Anterior cingulate cortex (tissue), 58 donors: ENCODE measurements around the gene RNF151.
A peak's percentile ranks its signal among the peaks of the same experiment; 100 is the strongest.
"Not testable (repeated sequence)": the region's sequence is repeated elsewhere in the genome, so short reads cannot be mapped to it uniquely, and the experiment has no call there.

Experiments
- DNase-seq, 58 donors: peaks; one replicate each; lab custom pipeline; 2025; lab: John Stamatoyannopoulos, UW

Gene RNF151

GRCh38 chr16:2003827-2004641 lies 37.4 kb downstream of the RNF151 start:
- peak in 52 of 58 donors; percentile 11 to 83 (median 54) for DNase-seq

- DNase-seq = no peak
Observed at GRCh38 chr16:2004795-2005517, 38.3 kb downstream of the RNF151 start.

DNA sequence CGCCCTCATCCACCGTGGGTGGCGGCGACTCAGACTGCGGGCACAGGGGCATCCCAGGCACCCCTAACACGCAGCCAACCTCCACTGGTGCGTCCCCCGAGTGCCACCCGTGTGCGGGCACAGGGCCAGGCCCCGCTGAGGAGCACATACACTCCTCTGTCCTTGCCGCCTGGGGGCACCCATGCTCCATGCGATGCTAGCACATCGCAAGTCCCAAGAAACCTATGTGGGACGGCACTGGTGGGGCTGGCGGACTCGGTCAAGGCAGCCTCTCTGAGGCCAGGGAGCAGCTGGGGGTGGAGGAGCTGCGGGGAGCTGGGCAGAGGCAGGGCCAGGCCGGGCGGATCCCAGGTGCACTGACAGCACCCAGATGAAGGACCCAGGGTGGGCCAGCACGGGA lies 39.0 kb downstream of the RNF151 start:
- DNase-seq = peak in 6 of 58 donors; percentile 16 to 55 (median 30)

DNA sequence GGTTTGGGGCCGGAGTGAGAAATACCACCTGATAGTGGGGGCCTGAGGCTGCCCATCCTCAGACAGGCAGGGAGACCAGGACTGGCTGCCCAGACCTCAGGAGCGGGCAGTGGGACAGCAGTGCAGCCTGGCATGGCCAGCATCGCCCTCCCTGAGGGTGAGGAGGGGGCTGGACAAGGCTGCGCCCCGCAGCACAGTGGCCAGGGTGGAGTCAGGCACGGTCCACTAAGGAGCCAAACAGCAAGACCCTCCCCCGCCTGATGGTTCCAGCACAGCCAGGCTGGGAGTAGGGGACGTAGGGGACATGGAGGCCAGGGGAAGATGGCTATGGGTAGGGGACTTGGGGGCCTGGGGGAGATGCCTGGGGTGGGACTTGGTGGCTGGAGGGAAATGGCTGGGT lies 39.7 kb downstream of the RNF151 start:
- DNase-seq = no peak

DNA sequence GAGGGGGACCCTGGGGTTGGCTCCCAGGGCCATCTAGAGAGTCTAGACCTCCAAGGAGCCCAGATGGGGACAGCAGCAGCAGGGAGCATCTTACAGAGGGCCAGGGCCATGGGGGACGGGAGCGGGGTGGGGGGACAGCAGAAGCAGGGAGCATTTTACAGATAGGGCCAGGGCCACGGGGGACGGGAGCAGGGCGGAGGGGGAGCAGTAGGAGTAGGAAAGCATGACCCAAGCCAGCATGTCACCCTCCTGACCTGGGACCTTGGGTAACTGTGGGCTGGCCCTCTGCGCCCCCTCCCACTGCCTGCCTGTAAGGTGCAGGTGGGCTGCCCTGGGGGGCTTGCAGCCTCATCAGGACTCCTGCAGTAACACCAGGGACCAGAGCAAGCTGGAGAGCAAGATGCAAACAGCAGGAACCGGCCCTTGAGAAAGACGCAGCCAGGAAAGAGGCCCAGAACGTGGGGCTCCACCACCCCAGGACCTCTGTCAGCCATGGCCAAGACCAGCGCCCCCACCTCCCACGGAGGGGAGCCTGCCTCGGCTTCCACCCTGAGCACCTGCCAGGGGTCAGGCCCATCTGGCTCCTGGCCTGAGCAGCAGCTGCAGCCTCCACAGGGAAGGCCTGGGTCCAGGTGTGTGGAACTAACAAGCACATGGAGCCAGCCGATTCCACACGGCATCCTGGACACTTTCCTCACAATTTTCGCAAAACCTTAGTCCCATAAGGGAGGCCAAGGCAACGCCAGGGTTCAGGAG lies 40.6 kb downstream of the RNF151 start:
- no peak for DNase-seq

DNA sequence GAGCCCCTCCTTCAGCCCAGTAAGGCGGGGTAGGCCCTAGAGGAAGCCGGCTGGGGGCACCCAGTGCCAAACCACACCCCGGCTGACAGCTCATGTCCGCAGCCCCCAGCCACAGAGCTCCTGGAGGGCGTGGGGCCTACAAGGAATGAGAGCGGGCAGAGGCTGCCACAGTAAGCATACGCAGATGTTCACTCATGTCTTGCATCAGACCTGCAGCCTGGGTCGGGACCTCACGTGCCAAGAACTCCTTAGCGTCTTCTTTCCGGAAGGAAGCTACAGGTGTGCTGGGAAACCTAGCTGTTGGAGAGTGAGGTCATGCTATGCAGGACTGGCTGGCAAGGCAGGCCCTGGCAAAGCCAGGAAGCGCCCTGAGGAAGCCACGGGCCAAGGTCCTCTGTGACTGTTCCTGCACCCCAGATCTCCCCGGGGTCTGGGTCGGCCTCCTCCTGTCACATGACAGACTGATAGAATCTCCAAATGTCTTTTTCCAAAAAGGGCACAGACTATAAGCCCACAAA lies 41.4 kb downstream of the RNF151 start:
- DNase-seq = no peak

DNA sequence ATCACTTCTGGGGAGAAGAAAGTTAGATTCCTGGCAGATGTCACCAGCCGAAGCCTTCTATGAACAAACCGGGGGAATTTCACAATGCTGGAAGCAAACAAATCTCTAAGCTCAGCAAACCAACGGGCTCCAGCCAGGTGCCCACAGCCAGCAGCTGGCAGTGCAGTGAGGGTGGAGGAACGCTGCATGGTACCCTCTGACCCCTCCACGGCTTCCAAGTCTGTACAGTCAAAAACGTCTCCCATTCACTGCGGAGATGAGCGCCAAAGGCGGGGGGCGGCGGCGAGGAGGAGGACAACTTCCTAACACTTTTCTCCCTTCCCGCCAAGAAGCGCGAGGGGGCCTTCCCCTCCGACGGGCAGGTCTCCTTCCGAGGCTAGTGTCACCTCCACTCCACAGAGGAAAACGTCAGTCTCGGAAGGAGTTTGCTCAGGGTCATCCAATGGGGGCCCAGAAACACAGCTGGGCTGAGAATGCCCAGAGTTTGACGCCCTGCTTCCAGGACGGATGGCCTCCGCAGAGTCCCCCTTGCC lies 42.0 kb downstream of the RNF151 start:
- no peak for DNase-seq

DNA sequence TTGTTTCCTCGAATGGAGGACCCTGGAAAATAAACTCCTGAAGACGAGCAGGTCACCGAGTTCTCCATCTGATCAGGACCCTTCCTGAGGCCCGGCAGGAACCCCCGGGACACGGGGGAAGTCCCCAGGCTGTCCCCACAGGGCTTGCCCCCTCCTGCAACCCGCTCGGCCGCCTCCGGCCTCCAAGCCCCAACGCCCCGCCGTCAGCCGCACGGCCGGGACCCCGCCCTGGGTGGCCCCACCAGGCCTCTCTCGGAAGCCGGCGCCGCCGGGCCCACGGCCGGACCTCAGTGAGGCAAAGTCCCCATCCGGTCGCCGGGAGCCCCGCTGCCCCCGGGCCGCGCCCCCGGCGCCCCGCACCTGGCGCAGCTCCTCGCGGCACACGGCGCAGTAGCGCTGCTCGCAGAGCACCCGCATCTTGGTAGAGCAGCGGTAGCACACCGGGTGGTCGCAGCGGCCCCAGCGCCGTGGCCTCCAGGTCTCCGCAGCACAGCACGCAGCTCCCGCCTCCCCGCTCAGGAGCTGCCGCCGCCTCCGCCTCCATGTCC lies 42.6 kb downstream of the RNF151 start:
- peak in 2 of 58 donors; percentile 44 to 45 for DNase-seq

- peak in 56 of 58 donors; percentile 15 to 89 (median 70) for DNase-seq
Observed at GRCh38 chr16:2009791-2010510, 43.3 kb downstream of the RNF151 start, which contains the start of gene ZNF598. Gene ZNF598 (minus strand): TSS chr16:2009821.

DNA sequence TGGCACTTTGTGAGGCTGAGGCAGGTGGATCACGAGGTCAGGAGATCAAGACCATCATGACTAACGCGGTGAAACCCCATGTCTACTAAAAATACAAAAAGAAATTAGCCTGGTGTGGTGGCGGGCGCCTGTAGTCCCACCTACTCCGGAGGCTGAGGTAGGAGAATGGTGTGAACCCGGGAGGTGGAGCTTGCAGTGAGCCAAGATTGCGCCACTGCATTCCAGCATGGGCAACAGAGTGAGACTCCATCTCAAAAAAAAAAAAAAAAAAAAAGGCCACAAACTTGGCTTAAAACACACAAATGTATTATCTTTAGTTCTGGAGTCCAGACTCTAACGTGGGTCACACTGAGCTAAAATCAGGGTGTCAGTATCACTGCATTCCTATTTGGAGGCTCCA lies 45.1 kb downstream of the RNF151 start:
- DNase-seq = not testable (repeated sequence)

- DNase-seq = no peak
Observed at GRCh38 chr16:2013527-2013926, 46.9 kb downstream of the RNF151 start.

GRCh38 chr16:2015117-2015946 lies 48.7 kb downstream of the RNF151 start:
- no peak for DNase-seq

- DNase-seq = no peak
Observed at GRCh38 chr16:2015947-2016208, 49.2 kb downstream of the RNF151 start.

GRCh38 chr16:2016407-2016922 lies 49.8 kb downstream of the RNF151 start:
- peak in 1 of 58 donors; percentile 11 for DNase-seq
